ENCODE results near the gene SLC12A3.

DNA sequence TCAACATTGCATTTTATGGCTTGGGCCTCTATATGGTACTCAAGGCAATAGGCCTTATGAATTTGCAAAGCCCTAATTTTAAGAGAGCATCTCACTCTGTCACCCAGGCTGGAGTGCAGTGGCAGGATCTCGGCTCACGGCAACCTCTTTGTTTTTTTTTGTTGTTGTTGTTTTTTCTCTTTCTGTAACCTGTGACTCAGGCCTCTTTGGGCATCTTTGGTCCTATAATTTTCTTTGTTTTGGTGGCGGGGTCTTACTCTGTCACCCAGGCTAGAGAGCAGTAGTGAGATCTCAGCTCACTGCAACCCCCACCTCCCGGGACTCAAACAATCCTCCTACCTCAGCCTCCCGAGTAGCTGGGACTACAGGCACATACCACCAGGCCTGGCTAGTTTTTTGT, 45.1 kb downstream of the SLC12A3 start:
- TF ChIP-seq, protein P1, sequence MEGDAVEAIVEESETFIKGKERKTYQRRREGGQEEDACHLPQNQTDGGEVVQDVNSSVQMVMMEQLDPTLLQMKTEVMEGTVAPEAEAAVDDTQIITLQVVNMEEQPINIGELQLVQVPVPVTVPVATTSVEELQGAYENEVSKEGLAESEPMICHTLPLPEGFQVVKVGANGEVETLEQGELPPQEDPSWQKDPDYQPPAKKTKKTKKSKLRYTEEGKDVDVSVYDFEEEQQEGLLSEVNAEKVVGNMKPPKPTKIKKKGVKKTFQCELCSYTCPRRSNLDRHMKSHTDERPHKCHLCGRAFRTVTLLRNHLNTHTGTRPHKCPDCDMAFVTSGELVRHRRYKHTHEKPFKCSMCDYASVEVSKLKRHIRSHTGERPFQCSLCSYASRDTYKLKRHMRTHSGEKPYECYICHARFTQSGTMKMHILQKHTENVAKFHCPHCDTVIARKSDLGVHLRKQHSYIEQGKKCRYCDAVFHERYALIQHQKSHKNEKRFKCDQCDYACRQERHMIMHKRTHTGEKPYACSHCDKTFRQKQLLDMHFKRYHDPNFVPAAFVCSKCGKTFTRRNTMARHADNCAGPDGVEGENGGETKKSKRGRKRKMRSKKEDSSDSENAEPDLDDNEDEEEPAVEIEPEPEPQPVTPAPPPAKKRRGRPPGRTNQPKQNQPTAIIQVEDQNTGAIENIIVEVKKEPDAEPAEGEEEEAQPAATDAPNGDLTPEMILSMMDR (conservative IDR thresholded peaks at IDR 0.05 in 1 of 2, IDR thresholded peaks at IDR 0.05 in 1 of 2; ENCODE audit: low read depth in 1 of 2, low read length in 2 of 2), result no peak
- TF ChIP-seq EZH2 (IDR thresholded peaks at IDR 0.05; ENCODE audit: low read length, missing control alignments), result no peak

Data from fibroblast of lung (primary cell).